HCT116 (cell line): ENCODE measurements around the gene MMP25.

Experiments
- CBX3 ChIP-seq: IDR thresholded peaks from 2 replicates; pipeline ENCODE4 v1.6.1; 2012; ENCODE audit warnings: low read depth
- CTCF ChIP-seq, 3 experiments: fragments of 200-600 bp in 1 of 3; sonication (generic) in 1 of 3; IDR thresholded peaks in 2 of 3; conservative IDR thresholded peaks in 1 of 3; 2 replicates each; pipeline ENCODE4 v1.5.1; 2012 to 2017; ENCODE audit warnings: low read depth in 2 of 3, low read length in 2 of 3, antibody characterized with exemption in 1 of 3, borderline replicate concordance in 1 of 3, control low read depth in 1 of 3, mild to moderate bottlenecking in 1 of 3, mixed read lengths in 1 of 3, mixed run types in 1 of 3, moderate library complexity in 1 of 3; ENCODE audit not compliant: insufficient read depth in 1 of 3
- EZH2 ChIP-seq: fragments of 200-600 bp; sonication (generic); IDR thresholded peaks from 2 replicates; pipeline ENCODE4 v1.6.1; 2017; ENCODE audit warnings: antibody characterized with exemption, mixed run types
- POLR2A ChIP-seq: IDR thresholded peaks from 2 replicates; pipeline ENCODE4 v1.7.0; 2011; ENCODE audit warnings: borderline replicate concordance; ENCODE audit not compliant: insufficient read depth, insufficient read length; ENCODE audit errors: extremely low read depth
- POLR2AphosphoS5 ChIP-seq: IDR thresholded peaks from 2 replicates; pipeline ENCODE4 v1.6.1; 2011; ENCODE audit warnings: mild to moderate bottlenecking, low read depth, low read length, moderate library complexity
- SIN3A ChIP-seq: IDR thresholded peaks from 2 replicates; pipeline ENCODE4 v1.6.1; 2012; ENCODE audit warnings: low read depth
- ZFX ChIP-seq: fragments of 450-650 bp; IDR thresholded peaks from 2 replicates; pipeline ENCODE4 v1.6.1; 2017
- ZNF274 ChIP-seq: fragments of 200-500 bp; sonication (Bioruptor generic); IDR thresholded peaks from 2 replicates; pipeline ENCODE4 v1.6.1; 2014; ENCODE audit warnings: mild to moderate bottlenecking, low read depth, low read length, inconsistent platforms

GRCh38 chr16:3059041-3059722 lies 12.8 kb downstream of the MMP25 start:
- TF ChIP-seq CTCF (IDR thresholded peaks at IDR 0.05 in 2 of 3, conservative IDR thresholded peaks at IDR 0.05 in 1 of 3; ENCODE audit: borderline replicate concordance in 1 of 3, insufficient read depth in 1 of 3, low read depth in 2 of 3, low read length in 2 of 3) (peak; percentile 58 to 94 (median 66)), CBX3 (no peak; the same call in 1 of the 2 replicates), EZH2 (no peak), ZNF274 (no peak), POLR2AphosphoS5 (peak; percentile 77), POLR2A (no peak), SIN3A (peak; percentile 40; the same call in 1 of the 2 replicates), ZFX (0 out of 2 replicates have a peak, but pooled peaks have one; percentile 34)
